HG03571 (cell line): ENCODE measurements around the gene ST3GAL2.
A peak's percentile ranks its signal among the peaks of the same experiment; 100 is the strongest.
"Not testable (repeated sequence)": the region's sequence is repeated elsewhere in the genome, so short reads cannot be mapped to it uniquely, and the experiment has no call there.

Experiments used
- ATAC-seq: cut with Tn5 transposase; IDR thresholded peaks from one replicate; pipeline ENCODE4 v1.9.1; 2021; ENCODE audit not compliant: unreplicated experiment

The ST3GAL2 gene

DNA sequence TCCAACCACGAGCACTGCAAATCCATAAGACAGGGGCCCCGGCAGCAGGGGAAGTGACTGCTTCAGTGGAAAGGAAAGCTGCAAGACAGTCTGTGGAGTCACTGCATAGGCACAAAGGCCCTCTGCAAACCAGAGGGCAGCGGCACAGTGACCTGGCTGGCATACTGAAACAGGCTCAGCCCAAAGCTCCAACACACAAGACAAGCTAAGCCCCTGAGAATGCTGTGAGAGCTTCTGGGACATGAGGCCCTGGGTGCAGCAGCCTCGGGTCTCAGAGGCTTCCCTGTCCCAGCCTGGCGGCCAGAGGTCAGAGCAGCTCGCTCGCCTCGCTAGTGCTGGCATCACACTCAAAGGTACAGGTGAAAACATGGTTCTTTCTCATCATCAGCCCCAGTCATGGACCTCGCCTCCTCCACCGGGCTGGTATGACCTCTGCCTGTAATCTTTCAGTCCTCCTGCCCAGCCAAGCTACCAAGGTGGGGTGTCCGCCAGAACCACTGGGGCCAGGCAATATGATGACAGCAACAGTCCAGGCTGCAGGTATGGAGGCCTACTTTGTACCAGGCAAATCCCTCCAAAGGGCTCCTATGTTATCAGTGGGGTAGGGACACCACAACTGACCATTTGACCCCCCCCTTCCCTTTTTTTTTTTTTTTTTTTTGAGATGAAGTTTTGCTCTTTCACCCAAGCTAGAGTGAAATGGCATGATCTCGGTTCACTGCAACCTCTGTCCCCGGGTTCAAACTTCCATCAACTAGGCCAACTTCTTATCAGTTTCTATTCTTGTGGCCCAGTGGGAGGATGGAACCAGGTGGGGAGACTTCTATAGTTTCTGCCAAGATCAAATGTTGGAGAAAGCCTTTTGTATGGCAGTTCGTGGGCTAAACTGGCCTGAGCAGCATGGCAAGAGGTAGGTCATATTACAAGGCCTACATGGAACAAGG, 19.2 kb downstream of the ST3GAL2 start:
- no peak for ATAC-seq

GRCh38 chr16:70418993-70419318, 19.9 kb downstream of the ST3GAL2 start:
- ATAC-seq = no peak

DNA sequence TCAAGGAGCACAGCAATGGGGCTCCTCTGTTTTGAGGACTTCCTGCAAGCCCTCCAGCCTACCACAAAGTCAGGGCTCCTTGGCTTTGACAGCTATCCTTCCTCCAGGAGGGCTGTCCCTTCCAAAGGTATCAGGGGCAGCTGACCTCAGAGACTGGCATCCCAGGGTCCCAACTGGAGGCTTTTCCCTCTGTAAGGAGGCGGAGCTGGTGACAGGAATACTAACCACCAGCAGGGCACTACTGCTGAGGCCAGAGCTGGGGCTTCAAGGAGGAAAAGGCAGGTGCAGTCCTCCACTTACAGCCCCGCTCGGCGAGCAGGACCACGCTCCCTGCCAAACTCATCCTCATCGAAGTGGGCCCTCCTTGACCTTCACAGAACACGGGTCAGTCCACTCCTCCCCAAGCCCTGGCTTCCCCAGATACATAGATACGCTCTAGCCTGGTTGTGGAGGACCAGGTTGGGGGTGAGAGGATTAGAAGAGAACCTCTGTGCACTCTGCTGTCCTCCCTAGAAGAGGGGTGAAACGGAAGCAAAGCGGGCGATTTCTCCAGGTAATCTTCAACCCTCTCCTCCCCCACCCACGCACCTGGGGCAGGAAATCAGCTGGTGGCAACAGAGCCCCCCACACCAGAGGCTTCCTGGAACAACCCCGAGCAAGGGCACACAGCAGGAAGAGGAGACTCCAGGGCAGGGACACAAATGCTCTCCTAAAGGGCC, 20.5 kb downstream of the ST3GAL2 start:
- no peak for ATAC-seq

GRCh38 chr16:70417661-70418060, 21.2 kb downstream of the ST3GAL2 start:
- ATAC-seq = no peak

DNA sequence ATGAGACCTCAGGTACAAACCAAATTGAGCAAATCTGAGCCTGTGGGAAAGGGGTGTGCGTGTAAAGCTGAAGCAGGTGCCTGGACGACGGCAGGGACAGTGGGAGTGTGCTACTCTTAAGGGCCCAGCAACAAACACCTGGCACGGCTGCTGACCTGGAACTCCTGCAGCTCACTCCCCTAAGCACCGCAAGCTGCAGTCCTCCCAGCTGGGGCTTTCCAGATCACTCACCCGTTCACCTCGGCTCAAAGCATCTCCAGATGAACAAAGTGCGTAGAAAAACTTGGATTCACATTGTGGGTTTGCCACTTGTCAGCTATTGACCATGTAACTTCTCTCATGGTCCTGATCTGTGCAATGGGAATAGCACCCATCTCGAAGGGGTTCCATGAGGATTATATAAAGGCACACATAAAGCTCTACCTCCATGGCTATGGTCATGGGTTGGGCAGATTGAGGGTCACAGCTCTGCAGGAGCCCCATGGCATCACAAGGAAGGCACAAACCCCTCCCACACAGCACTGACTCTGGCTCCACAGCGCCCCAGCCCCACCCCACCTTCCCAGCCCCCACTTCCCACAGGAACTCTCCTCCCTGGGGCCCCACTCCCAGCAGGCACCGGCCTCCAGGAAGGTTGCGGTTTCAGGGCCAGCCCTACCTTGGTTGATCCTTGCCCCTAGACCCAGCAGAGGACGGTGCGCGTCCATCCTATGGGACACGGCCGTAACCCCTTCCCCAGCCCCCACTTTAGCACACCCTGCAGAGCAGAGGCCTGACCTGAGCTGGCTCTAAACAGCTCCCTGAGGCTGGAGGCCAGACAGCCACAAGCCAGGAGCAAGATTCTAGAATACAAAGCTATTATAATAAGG, 21.9 kb downstream of the ST3GAL2 start:
- peak; percentile 72 for ATAC-seq

- ATAC-seq = not testable (repeated sequence)
Observed at GRCh38 chr16:70413572-70413971, 25.3 kb downstream of the ST3GAL2 start.

GRCh38 chr16:70412385-70412784, 26.5 kb downstream of the ST3GAL2 start:
- no peak for ATAC-seq

- ATAC-seq = no peak
Observed at GRCh38 chr16:70410734-70411133, 28.2 kb downstream of the ST3GAL2 start.

- no peak for ATAC-seq
Observed at GRCh38 chr16:70407811-70408274, 31.1 kb downstream of the ST3GAL2 start.

DNA sequence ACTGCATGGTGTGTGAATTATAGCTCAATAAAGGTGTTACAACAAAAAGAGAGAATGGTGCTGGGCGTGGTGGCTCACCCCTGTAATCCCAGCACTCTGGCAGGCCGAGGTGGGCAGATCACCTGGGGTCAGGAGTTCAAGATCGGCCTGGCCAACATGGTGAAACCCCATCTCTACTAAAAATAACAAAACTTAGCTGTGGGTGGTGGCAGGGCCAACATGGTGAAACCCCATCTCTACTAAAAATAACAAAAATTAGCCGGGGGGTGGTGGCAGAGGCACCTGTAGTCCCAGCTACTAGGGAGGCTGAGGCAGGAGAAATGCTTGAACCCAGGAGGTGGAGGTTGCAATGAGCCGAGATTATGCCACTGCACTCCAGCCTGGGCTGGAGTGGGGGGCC, 32.8 kb downstream of the ST3GAL2 start:
- ATAC-seq = not testable (repeated sequence)

- ATAC-seq = no peak
Observed at GRCh38 chr16:70402916-70403659, 35.8 kb downstream of the ST3GAL2 start.

DNA sequence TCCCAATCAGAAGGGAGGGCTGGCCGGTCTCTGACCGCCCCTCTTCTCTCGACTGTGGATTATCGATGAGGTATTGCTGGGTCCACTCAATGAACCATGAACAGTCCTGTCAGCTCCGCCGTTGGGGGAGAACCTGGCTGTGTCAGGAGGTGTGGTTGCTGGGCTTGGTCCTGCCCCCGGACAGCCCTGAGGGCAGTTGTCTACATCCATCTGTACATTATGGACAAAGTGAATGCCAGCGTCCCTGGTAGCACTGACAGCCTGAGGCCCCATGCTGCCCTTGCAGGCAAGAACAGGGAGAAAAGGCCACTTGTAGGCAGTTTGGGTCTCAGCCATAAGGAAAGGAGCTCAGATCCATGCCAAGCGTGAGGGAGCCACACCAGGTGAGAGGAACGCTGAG, 38.9 kb downstream of the ST3GAL2 start:
- no peak for ATAC-seq

GRCh38 chr16:70399381-70399780, 39.5 kb downstream of the ST3GAL2 start:
- no peak for ATAC-seq

- no peak for ATAC-seq
Observed at GRCh38 chr16:70398177-70398743, 40.6 kb downstream of the ST3GAL2 start.

DNA sequence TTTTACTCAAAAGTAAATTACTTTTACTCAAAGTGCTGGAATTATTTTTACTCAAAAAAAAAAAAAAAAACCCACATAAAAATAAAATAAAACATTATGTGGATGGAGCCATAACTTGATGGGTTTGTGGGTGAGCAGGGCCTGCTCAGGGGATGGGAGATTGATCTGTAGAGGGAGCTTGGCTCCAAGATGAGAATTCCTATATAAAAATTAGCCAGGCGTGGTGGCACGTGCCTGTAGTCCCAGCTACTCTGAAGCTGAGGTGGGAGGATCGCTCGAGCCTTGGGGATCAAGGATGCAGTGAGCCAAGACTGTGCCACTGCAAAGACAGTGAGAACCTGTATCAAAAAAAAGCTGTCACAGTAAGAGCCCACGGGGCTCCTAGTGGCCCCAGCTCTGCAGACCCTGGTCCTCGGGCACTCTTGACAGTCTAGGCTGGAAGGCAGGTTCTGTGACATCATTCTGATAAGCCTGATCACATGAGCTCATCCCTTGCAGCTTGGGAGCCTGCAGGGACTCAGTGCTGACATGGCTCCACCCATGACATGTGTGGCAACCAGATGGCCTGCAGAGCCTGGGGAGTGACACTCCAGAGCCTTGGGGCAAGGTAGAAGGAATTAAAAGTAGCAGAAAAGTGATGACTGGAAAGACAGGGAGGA, 42.5 kb downstream of the ST3GAL2 start:
- ATAC-seq = no peak

- no peak for ATAC-seq
Observed at GRCh38 chr16:70395345-70395901, 43.5 kb downstream of the ST3GAL2 start.

DNA sequence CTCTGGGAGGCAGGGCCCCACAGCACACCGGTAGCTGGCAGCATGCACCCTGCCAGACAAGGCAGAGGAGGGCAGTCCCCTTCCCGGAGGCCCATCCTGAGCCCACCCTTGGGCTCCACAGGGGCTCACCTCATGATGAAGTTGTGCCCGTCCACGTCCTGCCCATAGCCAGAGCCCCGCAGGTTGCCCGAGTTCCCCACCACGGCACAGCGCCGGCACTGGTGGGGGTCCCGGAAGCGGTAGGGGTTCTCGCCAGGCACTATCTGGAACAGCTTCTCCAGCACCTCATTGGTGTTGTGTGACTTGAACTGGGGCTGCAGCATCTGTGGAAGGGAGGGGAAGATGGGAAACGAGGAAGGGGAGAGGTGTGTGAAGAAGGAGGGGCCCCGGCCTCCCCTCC, 44.0 kb downstream of the ST3GAL2 start:
- no peak for ATAC-seq

DNA sequence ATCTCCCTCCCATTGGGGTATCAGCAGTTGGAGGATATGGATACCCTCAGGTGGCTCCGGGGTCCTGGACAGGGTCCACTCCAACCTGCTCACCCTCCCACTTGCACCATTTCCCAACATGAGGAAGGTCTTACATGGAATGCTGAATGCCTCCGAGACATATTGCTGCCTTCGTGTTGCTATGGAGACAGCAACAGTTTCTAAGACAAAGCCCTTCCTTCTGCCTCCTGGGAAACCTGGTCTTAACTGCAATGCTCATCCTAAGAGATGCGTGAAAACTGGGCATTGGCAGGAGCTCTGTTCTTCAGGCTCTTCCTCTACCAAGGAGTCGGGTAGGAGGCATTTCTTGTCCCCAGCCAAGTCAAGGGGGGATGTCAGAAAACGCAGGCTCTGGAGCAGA, 45.2 kb downstream of the ST3GAL2 start:
- no peak for ATAC-seq

GRCh38 chr16:70392606-70393005, 46.3 kb downstream of the ST3GAL2 start:
- ATAC-seq = no peak
